ENCODE results near the gene NDUFS8. TPM values are rescaled to one million over a fixed set of nuclear protein-coding genes. Genes with fewer than 3 reads are reported as not detected.

The NDUFS8 gene
- total and polyA plus RNA-seq, 2 donors (not counting 1 experiment from before 2014, with no cell fraction given) = 73.9 to 84.6 TPM

DNA sequence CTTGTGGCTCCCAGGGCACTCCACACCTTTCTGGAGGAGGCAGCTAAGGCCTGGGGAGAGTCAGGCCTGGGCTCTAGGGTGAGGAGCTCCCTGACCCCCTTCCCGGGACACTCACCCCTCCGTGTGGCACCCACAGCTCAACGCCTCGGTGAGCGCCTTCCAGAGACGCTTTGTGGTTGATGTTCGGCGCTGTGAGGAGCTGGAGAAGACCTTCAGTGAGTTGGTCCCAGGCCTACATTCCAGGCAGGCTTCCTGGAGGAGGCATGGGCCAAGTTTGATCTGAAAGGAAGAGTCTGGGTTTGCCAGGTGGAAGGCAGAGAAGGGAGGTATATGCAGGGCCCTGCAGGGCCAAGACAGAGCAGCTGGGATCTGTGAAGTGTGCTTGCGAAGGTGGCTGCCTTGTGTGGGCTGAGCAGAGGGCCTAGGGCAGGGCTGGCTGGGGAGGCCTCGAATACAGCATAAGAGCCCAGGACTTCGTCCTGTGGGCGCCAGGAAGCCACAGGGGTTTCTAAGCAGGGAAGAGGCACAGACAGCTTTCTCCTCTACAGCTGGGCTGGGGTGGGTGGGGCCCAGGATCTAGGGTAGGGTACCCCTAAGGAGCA is 11.2 kb downstream of the NDUFS8 start:
- no peaks in the 10 kb centered on the region for H3K27me3 ChIP-seq (replicated peaks in 1 of 4; ENCODE audit: control extremely low read depth in 1 of 4, control insufficient read depth in 3 of 4, insufficient read depth in 4 of 4, low read length in 3 of 4)
- Mint-ChIP-seq H3K27me3 (no peaks in the 10 kb centered on the region), H3K4me3 (peak overlapping the region; percentile 39), H3K27ac (peak overlapping the region; percentile 77), H3K4me1 (peaks cover 30% of the 10 kb centered on the region), H3K9me3 (ENCODE audit: insufficient read depth) (no peaks in the 10 kb centered on the region)
- no peak overlapping the region for H3K4me3 ChIP-seq (ENCODE audit: control extremely low read depth in 1 of 5, extremely low read depth in 1 of 5, insufficient read depth in 1 of 5, low read depth in 2 of 5, low read length in 4 of 5)
- ChIA-PET CTCF (interaction anchor here (1.2 to 2.5 kb wide), 3 partner anchors 33 to 59 kb away, joined by 3 to 8 read pairs (median 4); partner anchors contain the start of gene ALDH3B1), POLR2A (no interaction called here)
- intact Hi-C loops (cut with micrococcal nuclease) = loop anchor here (2.0 kb wide), 1 partner anchor 39 kb away; no protein-coding TSS in a partner anchor
- peaks cover 33% of the 10 kb centered on the region for H4K20me1 ChIP-seq (ENCODE audit: control insufficient read depth, insufficient read depth, low read length, poor library complexity, severe bottlenecking)
- peak overlapping the region in 1 of 2 donors; percentile 83 for H3K27ac ChIP-seq (ENCODE audit: low read length in 2 of 2)
- no peak for DNase-seq
- no peaks in the 10 kb centered on the region for H3K9me3 ChIP-seq (ENCODE audit: control extremely low read depth in 1 of 3, control insufficient read depth in 2 of 3, insufficient read depth in 1 of 3, low read length in 2 of 3)
- WGBS (ENCODE audit: insufficient coverage) = 80% methylated on average over 10 of the region's 12 CpGs
- H3K9ac ChIP-seq (ENCODE audit: low read length) = no peak overlapping the region
- TF ChIP-seq, protein P1, sequence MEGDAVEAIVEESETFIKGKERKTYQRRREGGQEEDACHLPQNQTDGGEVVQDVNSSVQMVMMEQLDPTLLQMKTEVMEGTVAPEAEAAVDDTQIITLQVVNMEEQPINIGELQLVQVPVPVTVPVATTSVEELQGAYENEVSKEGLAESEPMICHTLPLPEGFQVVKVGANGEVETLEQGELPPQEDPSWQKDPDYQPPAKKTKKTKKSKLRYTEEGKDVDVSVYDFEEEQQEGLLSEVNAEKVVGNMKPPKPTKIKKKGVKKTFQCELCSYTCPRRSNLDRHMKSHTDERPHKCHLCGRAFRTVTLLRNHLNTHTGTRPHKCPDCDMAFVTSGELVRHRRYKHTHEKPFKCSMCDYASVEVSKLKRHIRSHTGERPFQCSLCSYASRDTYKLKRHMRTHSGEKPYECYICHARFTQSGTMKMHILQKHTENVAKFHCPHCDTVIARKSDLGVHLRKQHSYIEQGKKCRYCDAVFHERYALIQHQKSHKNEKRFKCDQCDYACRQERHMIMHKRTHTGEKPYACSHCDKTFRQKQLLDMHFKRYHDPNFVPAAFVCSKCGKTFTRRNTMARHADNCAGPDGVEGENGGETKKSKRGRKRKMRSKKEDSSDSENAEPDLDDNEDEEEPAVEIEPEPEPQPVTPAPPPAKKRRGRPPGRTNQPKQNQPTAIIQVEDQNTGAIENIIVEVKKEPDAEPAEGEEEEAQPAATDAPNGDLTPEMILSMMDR (IDR thresholded peaks at IDR 0.05) = no peak
- TF ChIP-seq EZH2 (IDR thresholded peaks at IDR 0.05; ENCODE audit: borderline replicate concordance, insufficient read depth, low read depth, low read length, poor library complexity, severe bottlenecking) = no peak
- peaks cover 22 to 44% of the 10 kb centered on the region in 2 donors for H3K4me1 ChIP-seq (ENCODE audit: control insufficient read depth in 2 of 2, insufficient read depth in 2 of 2, low read length in 2 of 2)
- ATAC-seq (ENCODE audit: low read depth) = no peak
- peaks cover 33% of the 10 kb centered on the region for H3K79me2 ChIP-seq (ENCODE audit: control insufficient read depth, insufficient read depth, low read length)
- H3K36me3 ChIP-seq (replicated peaks in 1 of 2; ENCODE audit: control extremely low read depth in 1 of 2, control insufficient read depth in 1 of 2, extremely low read depth in 1 of 2, insufficient read depth in 2 of 2, low read length in 1 of 2) = peaks cover 0 to 36% of the 10 kb centered on the region in 2 experiments
- H3K4me2 ChIP-seq (replicated peaks; ENCODE audit: low read depth, low read length, poor library complexity, severe bottlenecking) = peak overlapping the region; percentile 99
- no peak overlapping the region for H2AFZ ChIP-seq (ENCODE audit: insufficient read depth, low read depth, low read length, poor library complexity, severe bottlenecking)

Data from B cell (primary cell).